SK-N-SH treated with all-trans-retinoic acid at 6 μM for 48 hours (cell line): Measurements from ENCODE around the gene TACR1.

ENCODE experiments used
- ARNTL ChIP-seq: fragments of 450-650 bp; formaldehyde crosslinking; IDR thresholded peaks from 2 replicates; pipeline ENCODE4 v1.5.0; 2020; ENCODE audit warnings: low read depth, mild to moderate bottlenecking, moderate library complexity, borderline replicate concordance
- ESRRG ChIP-seq: fragments of 250-450 bp; sonication (Bioruptor Pico); IDR thresholded peaks from 2 replicates; pipeline ENCODE4 v1.6.1; 2021; ENCODE audit warnings: mild to moderate bottlenecking
- OSR1 ChIP-seq: fragments of 250-450 bp; sonication (Bioruptor Pico); IDR thresholded peaks from 2 replicates; pipeline ENCODE4 v1.8.0; 2022; ENCODE audit warnings: moderate library complexity, mild to moderate bottlenecking, inconsistent platforms
- RARB ChIP-seq: fragments of 250-450 bp; sonication (Bioruptor Pico); IDR thresholded peaks from 2 replicates; pipeline ENCODE4 v1.8.0; 2021; ENCODE audit warnings: mild to moderate bottlenecking, moderate library complexity
- TCF4 ChIP-seq: fragments of 250-450 bp; sonication (Bioruptor Pico); IDR thresholded peaks from 2 replicates; pipeline ENCODE4 v1.8.0; 2021; ENCODE audit warnings: mild to moderate bottlenecking, moderate library complexity, borderline replicate concordance
- TOX ChIP-seq: fragments of 250-450 bp; sonication (Bioruptor Pico); IDR thresholded peaks from 2 replicates; pipeline ENCODE4 v1.8.0; 2021; ENCODE audit warnings: mild to moderate bottlenecking, moderate library complexity, borderline replicate concordance
- ZC3H10 ChIP-seq: fragments of 250-450 bp; sonication (Bioruptor Pico); IDR thresholded peaks from 2 replicates; pipeline ENCODE4 v1.5.1; 2021; ENCODE audit warnings: mild to moderate bottlenecking, moderate library complexity
- ZFP3 ChIP-seq: fragments of 250-450 bp; sonication (Bioruptor Pico); IDR thresholded peaks from 2 replicates; pipeline ENCODE4 v1.5.0; 2020; ENCODE audit warnings: mild to moderate bottlenecking, moderate library complexity
- ZFP30 ChIP-seq: fragments of 450-650 bp; formaldehyde crosslinking; IDR thresholded peaks from 2 replicates; pipeline ENCODE4 v1.5.0; 2022; ENCODE audit warnings: mild to moderate bottlenecking, moderate library complexity

DNA sequence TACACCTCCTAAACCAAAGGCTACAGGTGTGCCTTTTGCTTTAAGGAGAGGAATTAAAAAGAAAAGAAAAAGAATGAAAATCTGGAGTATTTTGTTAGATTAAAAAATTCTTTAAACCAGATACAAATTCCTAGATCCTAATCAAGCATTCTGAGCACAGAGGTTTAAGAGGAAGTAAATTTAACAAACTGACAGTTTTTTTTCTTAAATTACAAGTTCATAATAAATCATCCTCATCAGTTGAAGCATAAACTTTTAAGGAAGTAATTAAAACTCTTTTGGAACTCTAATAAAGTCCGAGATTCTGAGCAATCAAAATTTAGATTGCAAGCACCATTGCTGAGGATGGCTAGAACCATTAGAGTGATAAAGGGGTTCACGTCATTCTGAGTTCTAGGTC, 165.8 kb downstream of the TACR1 start:
- TF ChIP-seq RARB (CRISPR knock-in tag), result no peak
- TF ChIP-seq ARNTL (CRISPR knock-in tag), result no peak
- no peak for TF ChIP-seq ESRRG
- no peak for TF ChIP-seq ZFP3 (CRISPR knock-in tag)
- TF ChIP-seq TOX (CRISPR knock-in tag), result no peak
- TF ChIP-seq TCF4 (CRISPR knock-in tag), result no peak
- TF ChIP-seq ZC3H10, result no peak
- no peak for TF ChIP-seq OSR1 (CRISPR knock-in tag)
- no peak for TF ChIP-seq ZFP30 (CRISPR knock-in tag)
